Ascending aorta (tissue), 2 donors: ENCODE measurements around the gene INO80. TPM values are rescaled to one million over a fixed set of nuclear protein-coding genes. Genes with fewer than 3 reads are reported as not detected.
A peak's percentile ranks its signal among the peaks of the same experiment; 100 is the strongest.

ENCODE experiments used
- DNase-seq, 2 donors: peaks; one replicate each; pipeline ENCODE4 v3.0.0-alpha.2; 2019; ENCODE audit warnings: low spot score in 2 of 2
- H3K27ac ChIP-seq, 2 donors: fragments of 200-600 bp; sonication (generic); one replicate each; pipeline ENCODE4 v1.5.1; 2016 to 2017; ENCODE audit warnings: mild to moderate bottlenecking in 1 of 2
- H3K27me3 ChIP-seq: fragments of 200-600 bp; sonication (generic); one replicate; pipeline ENCODE4 v1.5.1; 2017
- H3K36me3 ChIP-seq, 2 donors: fragments of 200-600 bp; sonication (generic); one replicate each; pipeline ENCODE4 v1.5.1; 2016
- H3K4me1 ChIP-seq, 2 donors: fragments of 200-600 bp; sonication (generic); one replicate each; pipeline ENCODE4 v1.5.1; 2016 to 2017; ENCODE audit warnings: mild to moderate bottlenecking in 1 of 2
- H3K4me3 ChIP-seq, 2 donors: fragments of 200-600 bp; sonication (generic); one replicate each; pipeline ENCODE4 v1.5.1; 2016 to 2017; ENCODE audit warnings: mild to moderate bottlenecking in 1 of 2
- H3K9me3 ChIP-seq, 2 donors: fragments of 200-600 bp; sonication (generic); one replicate each; pipeline ENCODE4 v1.5.1; 2016
- CTCF ChIP-seq, 3 experiments: fragments of 200-600 bp in 2 of 3; fragments of 450-650 bp in 1 of 3; sonication (generic) in 2 of 3; IDR thresholded peaks; one replicate each; pipeline ENCODE4 v1.5.1; 2016 to 2019; ENCODE audit warnings: antibody characterized with exemption in 3 of 3, mild to moderate bottlenecking in 1 of 3, moderate library complexity in 1 of 3
- intact Hi-C: fragments of 100-400 bp; cut with DNase I; formaldehyde crosslinking; loops from one replicate; pipeline ENCODE4 v1.15.1; 2023
- total RNA-seq: library from RNA; depleted of rRNA; stranded (reverse); fragments of >200 nt; gene quantifications from one replicate; pipeline ENCODE4 v1.1.0, GENCODE V29; 2016

The INO80 gene
- total RNA-seq, 1 donor from 2014 or later, result 57.8 TPM

GRCh38 chr15:41122849-41123248 lies 6.8 kb upstream of the INO80 start:
- no peak for DNase-seq
- no peak overlapping the region for H3K27ac ChIP-seq
- no peak overlapping the region for H3K4me3 ChIP-seq
- no peaks in the 10 kb centered on the region for H3K9me3 ChIP-seq
- TF ChIP-seq CTCF (IDR thresholded peaks at IDR 0.05), result no peak
- H3K4me1 ChIP-seq, result no peaks in the 10 kb centered on the region
- H3K27me3 ChIP-seq, result no peaks in the 10 kb centered on the region
- H3K36me3 ChIP-seq, result no peaks in the 10 kb centered on the region
- intact Hi-C loops, result no loop called here

DNA sequence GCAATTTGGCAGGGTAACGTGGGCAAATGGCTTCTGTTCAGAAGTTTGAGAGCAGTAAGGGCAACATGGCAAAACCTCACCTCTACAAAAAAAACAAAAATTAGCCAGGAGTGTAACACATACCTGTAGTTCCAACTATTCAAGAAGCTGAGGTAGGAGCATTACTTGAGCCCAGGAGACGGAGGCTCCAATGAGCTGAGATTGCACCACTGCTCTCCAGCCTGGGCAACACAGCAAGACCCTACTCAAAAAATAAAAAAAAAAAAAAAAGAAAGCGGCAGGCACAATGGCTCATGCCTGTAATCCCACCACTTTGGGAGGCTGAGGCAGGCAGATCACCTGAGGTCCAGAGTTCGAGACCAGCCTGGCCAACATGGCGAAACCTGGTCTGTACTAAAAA lies 5.9 kb upstream of the INO80 start:
- Histone ChIP-seq H3K36me3 (no peaks in the 10 kb centered on the region), H3K4me3 (no peak overlapping the region), H3K4me1 (peaks cover 0 to 2% of the 10 kb centered on the region in 2 donors), H3K27ac (no peak overlapping the region), H3K27me3 (no peaks in the 10 kb centered on the region), H3K9me3 (no peaks in the 10 kb centered on the region)
- intact Hi-C loops, result no loop called here
- no peak for DNase-seq
- TF ChIP-seq CTCF (IDR thresholded peaks at IDR 0.05), result no peak

DNA sequence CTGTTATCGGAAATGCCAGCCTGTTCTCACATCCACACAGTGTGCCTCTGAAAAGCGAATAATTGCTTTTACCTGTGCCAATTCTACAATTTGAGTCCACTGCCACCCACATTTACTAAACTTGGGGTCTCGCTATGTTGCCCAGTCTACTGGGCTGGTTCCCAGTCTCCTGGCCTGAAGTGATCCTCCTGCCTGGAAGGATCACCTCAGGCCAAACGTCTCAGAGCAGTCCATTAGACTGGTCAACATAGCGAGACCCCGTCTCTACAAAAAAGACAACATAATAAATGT lies 827 bp upstream of the INO80 start:
- intact Hi-C loops, result loop anchor here (1.0 to 10.0 kb wide), 10 partner anchors 114 to 1010 kb away; partner anchors contain the start of genes BMF, CHP1, KNL1 and NUSAP1
- Histone ChIP-seq H3K36me3 (no peaks in the 10 kb centered on the region), H3K4me1 (peaks cover 0 to 11% of the 10 kb centered on the region in 2 donors), H3K27ac (peak overlapping the region; percentile 97 to 98), H3K4me3 (peak overlapping the region; percentile 83 to 85), H3K27me3 (no peaks in the 10 kb centered on the region), H3K9me3 (no peaks in the 10 kb centered on the region)
- TF ChIP-seq CTCF (IDR thresholded peaks at IDR 0.05), result no peak
- no peak for DNase-seq

- Histone ChIP-seq H3K27me3 (no peaks in the 10 kb centered on the region), H3K9me3 (no peaks in the 10 kb centered on the region), H3K4me3 (peak overlapping the region; percentile 83 to 85), H3K4me1 (peaks cover 0 to 11% of the 10 kb centered on the region in 2 donors), H3K27ac (peak overlapping the region; percentile 97 to 98), H3K36me3 (no peaks in the 10 kb centered on the region)
- DNase-seq, result peak in 1 of 2 donors; percentile 84
- intact Hi-C loops, result loop anchor here (1.0 to 10.0 kb wide), 10 partner anchors 116 to 1008 kb away; partner anchors contain the start of genes BMF, CHP1, KNL1 and NUSAP1
- TF ChIP-seq CTCF (IDR thresholded peaks at IDR 0.05), result no peak
Measured at GRCh38 chr15:41115652-41116115, 396 bp downstream of the INO80 start.

- no peaks in the 10 kb centered on the region for H3K36me3 ChIP-seq
- no peaks in the 10 kb centered on the region for H3K27me3 ChIP-seq
- H3K4me1 ChIP-seq, result peaks cover 0 to 11% of the 10 kb centered on the region in 2 donors
- peak overlapping the region; percentile 83 to 85 for H3K4me3 ChIP-seq
- intact Hi-C loops, result loop anchor here (5.0 to 10.0 kb wide), 7 partner anchors 173 to 1008 kb away; partner anchors contain the start of genes BMF, KNL1, NUSAP1 and OIP5
- H3K9me3 ChIP-seq, result no peaks in the 10 kb centered on the region
- peak overlapping the region; percentile 97 to 98 for H3K27ac ChIP-seq
- TF ChIP-seq CTCF (IDR thresholded peaks at IDR 0.05), result no peak
- DNase-seq, result peak in 1 of 2 donors; percentile 14
Measured at GRCh38 chr15:41115161-41115651, 874 bp downstream of the INO80 start.
